Ascending aorta (tissue), 2 donors: ENCODE data around the gene LIPG. TPM values are rescaled to one million over a fixed set of nuclear protein-coding genes. Genes with fewer than 3 reads are reported as not detected.

Experiments
- DNase-seq, 2 donors: peaks; one replicate each; pipeline ENCODE4 v3.0.0-alpha.2; 2019; ENCODE audit warnings: low spot score in 2 of 2
- H3K27ac ChIP-seq, 2 donors: fragments of 200-600 bp; sonication (generic); one replicate each; pipeline ENCODE4 v1.5.1; 2016 to 2017; ENCODE audit warnings: mild to moderate bottlenecking in 1 of 2
- H3K27me3 ChIP-seq: fragments of 200-600 bp; sonication (generic); one replicate; pipeline ENCODE4 v1.5.1; 2017
- H3K36me3 ChIP-seq, 2 donors: fragments of 200-600 bp; sonication (generic); one replicate each; pipeline ENCODE4 v1.5.1; 2016
- H3K4me1 ChIP-seq, 2 donors: fragments of 200-600 bp; sonication (generic); one replicate each; pipeline ENCODE4 v1.5.1; 2016 to 2017; ENCODE audit warnings: mild to moderate bottlenecking in 1 of 2
- H3K4me3 ChIP-seq, 2 donors: fragments of 200-600 bp; sonication (generic); one replicate each; pipeline ENCODE4 v1.5.1; 2016 to 2017; ENCODE audit warnings: mild to moderate bottlenecking in 1 of 2
- H3K9me3 ChIP-seq, 2 donors: fragments of 200-600 bp; sonication (generic); one replicate each; pipeline ENCODE4 v1.5.1; 2016
- CTCF ChIP-seq, 3 experiments: fragments of 200-600 bp in 2 of 3; fragments of 450-650 bp in 1 of 3; sonication (generic) in 2 of 3; IDR thresholded peaks; one replicate each; pipeline ENCODE4 v1.5.1; 2016 to 2019; ENCODE audit warnings: antibody characterized with exemption in 3 of 3, mild to moderate bottlenecking in 1 of 3, moderate library complexity in 1 of 3
- intact Hi-C: fragments of 100-400 bp; cut with DNase I; formaldehyde crosslinking; loops from one replicate; pipeline ENCODE4 v1.15.1; 2023
- total RNA-seq: library from RNA; depleted of rRNA; stranded (reverse); fragments of >200 nt; gene quantifications from one replicate; pipeline ENCODE4 v1.1.0, GENCODE V29; 2016

LIPG gene
- total RNA-seq, 1 donor from 2014 or later, result 1.6 TPM

GRCh38 chr18:49628881-49629795 is 67.3 kb downstream of the LIPG start:
- intact Hi-C loops, result no loop called here
- Histone ChIP-seq H3K4me3 (no peak overlapping the region), H3K9me3 (no peaks in the 10 kb centered on the region), H3K27ac (no peak overlapping the region), H3K27me3 (no peaks in the 10 kb centered on the region), H3K4me1 (no peaks in the 10 kb centered on the region), H3K36me3 (no peaks in the 10 kb centered on the region)
- no peak for DNase-seq
- TF ChIP-seq CTCF (IDR thresholded peaks at IDR 0.05), result no peak

- no peaks in the 10 kb centered on the region for H3K27me3 ChIP-seq
- no peak for TF ChIP-seq CTCF (IDR thresholded peaks at IDR 0.05)
- no peaks in the 10 kb centered on the region for H3K36me3 ChIP-seq
- DNase-seq, result no peak
- no peak overlapping the region for H3K4me3 ChIP-seq
- no peaks in the 10 kb centered on the region for H3K9me3 ChIP-seq
- no peak overlapping the region for H3K27ac ChIP-seq
- intact Hi-C loops, result no loop called here
- no peaks in the 10 kb centered on the region for H3K4me1 ChIP-seq
These were observed 68.4 kb downstream of the LIPG start for GRCh38 chr18:49630246-49630699.

GRCh38 chr18:49631146-49631866 is 69.4 kb downstream of the LIPG start:
- Histone ChIP-seq H3K4me3 (no peak overlapping the region), H3K27me3 (no peaks in the 10 kb centered on the region), H3K27ac (no peak overlapping the region), H3K9me3 (no peaks in the 10 kb centered on the region), H3K4me1 (no peaks in the 10 kb centered on the region), H3K36me3 (no peaks in the 10 kb centered on the region)
- DNase-seq, result no peak
- TF ChIP-seq CTCF (IDR thresholded peaks at IDR 0.05), result no peak
- intact Hi-C loops, result no loop called here

GRCh38 chr18:49632588-49632987 is 70.7 kb downstream of the LIPG start:
- Histone ChIP-seq H3K27ac (no peak overlapping the region), H3K4me3 (no peak overlapping the region), H3K4me1 (no peaks in the 10 kb centered on the region), H3K9me3 (no peaks in the 10 kb centered on the region), H3K27me3 (no peaks in the 10 kb centered on the region), H3K36me3 (no peaks in the 10 kb centered on the region)
- no peak for TF ChIP-seq CTCF (IDR thresholded peaks at IDR 0.05)
- no peak for DNase-seq
- intact Hi-C loops, result no loop called here

GRCh38 chr18:49638209-49638785 is 76.4 kb downstream of the LIPG start:
- no peaks in the 10 kb centered on the region for H3K9me3 ChIP-seq
- TF ChIP-seq CTCF (IDR thresholded peaks at IDR 0.05), result no peak
- no peak for DNase-seq
- H3K36me3 ChIP-seq, result no peaks in the 10 kb centered on the region
- no peaks in the 10 kb centered on the region for H3K27me3 ChIP-seq
- no peak overlapping the region for H3K4me3 ChIP-seq
- no peak overlapping the region for H3K27ac ChIP-seq
- intact Hi-C loops, result no loop called here
- H3K4me1 ChIP-seq, result no peaks in the 10 kb centered on the region
